Spleen (tissue), 7 donors: Measurements from ENCODE around the gene HAS3.

Experiments
- CTCF ChIP-seq, 11 experiments: fragments of 200-600 bp in 7 of 11; fragments of 450-650 bp in 4 of 11; sonication (generic) in 4 of 11; IDR thresholded peaks in 8 of 11; conservative IDR thresholded peaks in 3 of 11; 1 replicate in 7 of 11; 2 replicates in 4 of 11; pipeline versions ENCODE4 v1.4.0 to v1.8.0; 2016 to 2021; ENCODE audit warnings: antibody characterized with exemption in 11 of 11, inconsistent platforms in 4 of 11, mild to moderate bottlenecking in 1 of 11
- POLR2A ChIP-seq, 3 donors: fragments of 450-650 bp; IDR thresholded peaks; one replicate each; pipeline ENCODE4 v1.5.1; 2017; ENCODE audit warnings: antibody characterized with exemption in 3 of 3, mild to moderate bottlenecking in 1 of 3
- POLR2AphosphoS5 ChIP-seq, 3 donors: sonication (generic); formaldehyde crosslinking; IDR thresholded peaks; one replicate each; pipeline ENCODE4 v1.5.1; 2017; ENCODE audit warnings: antibody characterized with exemption in 3 of 3
- donor health status: DM: no; HTN: no; CAD: no; lungs with moderate emphysema.
- donor health status: DM: no; HTN: no; CAD: no.
- donor health status: DM: no; HTN: no; CAD: no.

- TF ChIP-seq CTCF (IDR thresholded peaks at IDR 0.05 in 8 of 11, conservative IDR thresholded peaks at IDR 0.05 in 3 of 11) (no peak), POLR2A (IDR thresholded peaks at IDR 0.05) (no peak), POLR2AphosphoS5 (IDR thresholded peaks at IDR 0.05) (no peak)
These were observed 49.0 kb upstream of the HAS3 start for GRCh38 chr16:69056421-69056820.
